ENCODE data around the gene ANO2.
"Not testable (repeated sequence)": the region's sequence is repeated elsewhere in the genome, so short reads cannot be mapped to it uniquely, and the experiment has no call there.

Gene ANO2

DNA sequence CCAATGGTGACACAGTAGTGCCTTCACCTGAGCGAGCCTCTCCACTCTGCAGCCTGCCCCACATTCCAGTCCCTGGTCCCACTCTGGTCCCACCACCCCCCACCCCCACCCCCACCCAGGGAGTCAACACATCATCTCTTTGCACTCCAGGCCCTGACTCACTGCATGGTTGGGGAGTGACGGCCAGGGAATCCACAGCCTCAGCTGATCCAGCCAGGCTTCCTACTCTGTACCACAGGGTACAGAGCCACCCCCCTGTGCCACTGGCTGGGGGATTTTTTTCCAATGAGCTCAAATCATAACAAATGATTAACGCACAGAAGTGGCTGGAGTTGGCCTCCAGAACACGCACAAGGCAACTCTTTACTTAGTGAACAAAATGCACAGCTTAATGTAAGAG, 279.4 kb downstream of the ANO2 start:
- H3K4me3 ChIP-seq (ENCODE audit: low read depth, low read length), result no peak overlapping the region
- TF ChIP-seq, protein P1, sequence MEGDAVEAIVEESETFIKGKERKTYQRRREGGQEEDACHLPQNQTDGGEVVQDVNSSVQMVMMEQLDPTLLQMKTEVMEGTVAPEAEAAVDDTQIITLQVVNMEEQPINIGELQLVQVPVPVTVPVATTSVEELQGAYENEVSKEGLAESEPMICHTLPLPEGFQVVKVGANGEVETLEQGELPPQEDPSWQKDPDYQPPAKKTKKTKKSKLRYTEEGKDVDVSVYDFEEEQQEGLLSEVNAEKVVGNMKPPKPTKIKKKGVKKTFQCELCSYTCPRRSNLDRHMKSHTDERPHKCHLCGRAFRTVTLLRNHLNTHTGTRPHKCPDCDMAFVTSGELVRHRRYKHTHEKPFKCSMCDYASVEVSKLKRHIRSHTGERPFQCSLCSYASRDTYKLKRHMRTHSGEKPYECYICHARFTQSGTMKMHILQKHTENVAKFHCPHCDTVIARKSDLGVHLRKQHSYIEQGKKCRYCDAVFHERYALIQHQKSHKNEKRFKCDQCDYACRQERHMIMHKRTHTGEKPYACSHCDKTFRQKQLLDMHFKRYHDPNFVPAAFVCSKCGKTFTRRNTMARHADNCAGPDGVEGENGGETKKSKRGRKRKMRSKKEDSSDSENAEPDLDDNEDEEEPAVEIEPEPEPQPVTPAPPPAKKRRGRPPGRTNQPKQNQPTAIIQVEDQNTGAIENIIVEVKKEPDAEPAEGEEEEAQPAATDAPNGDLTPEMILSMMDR (IDR thresholded peaks at IDR 0.05; ENCODE audit: low read depth, low read length, missing control alignments), result no peak
- DNase-seq (ENCODE audit: low read depth), result no peak
- in situ Hi-C loops (cut with HindIII; ENCODE audit: low sequenced_read_pairs), result no loop called here

- in situ Hi-C loops (cut with HindIII; ENCODE audit: low sequenced_read_pairs), result no loop called here
- DNase-seq (ENCODE audit: low read depth), result no peak
- H3K4me3 ChIP-seq (ENCODE audit: low read depth, low read length), result no peak overlapping the region
- TF ChIP-seq, protein P1 (IDR thresholded peaks at IDR 0.05; ENCODE audit: low read depth, low read length, missing control alignments), result no peak
Measured at GRCh38 chr12:5661811-5662210, 283.2 kb downstream of the ANO2 start.

DNA sequence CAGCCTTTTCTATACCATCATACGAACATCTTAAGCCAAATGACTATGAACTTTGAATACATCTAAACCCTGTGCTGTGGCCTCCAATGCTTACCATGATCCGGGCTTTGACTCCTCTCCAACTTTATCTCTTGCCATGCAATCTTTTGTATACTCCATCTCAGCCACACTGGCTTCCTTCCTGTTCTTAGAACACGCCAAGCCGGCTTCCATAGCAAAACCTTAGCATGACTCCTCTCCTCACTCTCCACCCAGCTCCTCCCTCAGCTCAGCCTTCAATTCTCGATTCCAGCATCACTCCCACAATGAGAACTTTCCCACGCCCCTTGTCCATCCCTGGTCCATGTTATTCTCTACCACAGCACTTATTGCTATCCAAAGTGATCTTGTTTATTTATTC, 284.8 kb downstream of the ANO2 start:
- TF ChIP-seq, protein P1 (IDR thresholded peaks at IDR 0.05; ENCODE audit: low read depth, low read length, missing control alignments), result no peak
- no peak overlapping the region for H3K4me3 ChIP-seq (ENCODE audit: low read depth, low read length)
- no peak for DNase-seq (ENCODE audit: low read depth)
- in situ Hi-C loops (cut with HindIII; ENCODE audit: low sequenced_read_pairs), result no loop called here

DNA sequence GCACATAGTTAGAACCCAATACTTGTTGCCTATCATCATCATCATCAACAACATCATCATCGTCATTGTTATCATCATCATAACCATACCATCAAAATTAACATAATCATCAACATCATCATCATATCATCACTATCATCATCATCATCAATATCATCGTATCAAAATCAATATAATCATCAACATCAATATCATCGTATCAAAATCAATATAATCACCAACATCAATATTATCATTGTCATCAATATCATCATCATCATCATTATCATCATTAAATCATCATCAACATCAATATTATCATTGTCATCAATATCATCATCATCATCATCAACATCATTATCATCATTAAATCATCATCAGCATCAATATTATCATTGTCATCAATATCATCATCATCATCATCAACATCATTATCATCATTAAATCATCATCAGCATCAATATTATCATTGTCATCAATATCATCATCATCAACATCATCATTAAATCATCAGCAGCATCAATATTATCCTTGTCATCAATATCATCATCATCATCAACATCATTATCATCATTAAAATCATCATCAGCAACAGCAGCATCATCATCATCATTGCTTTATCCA, 286.6 kb downstream of the ANO2 start:
- DNase-seq (ENCODE audit: low read depth); H3K4me3 ChIP-seq (ENCODE audit: low read depth, low read length); in situ Hi-C loops (cut with HindIII; ENCODE audit: low sequenced_read_pairs): not testable (repeated sequence)

- DNase-seq (ENCODE audit: low read depth), result no peak
- in situ Hi-C loops (cut with HindIII; ENCODE audit: low sequenced_read_pairs), result no loop called here
Measured at GRCh38 chr12:5656836-5657235, 288.2 kb downstream of the ANO2 start.

GRCh38 chr12:5655120-5655519, 289.9 kb downstream of the ANO2 start:
- no peak for DNase-seq (ENCODE audit: low read depth)
- no peak overlapping the region for H3K4me3 ChIP-seq (ENCODE audit: low read depth, low read length)
- TF ChIP-seq, protein P1 (IDR thresholded peaks at IDR 0.05; ENCODE audit: low read depth, low read length, missing control alignments), result no peak
- in situ Hi-C loops (cut with HindIII; ENCODE audit: low sequenced_read_pairs), result no loop called here

More at GRCh38 chr12:5656836-5657235, 288.2 kb downstream of the ANO2 start:
- TF ChIP-seq, protein P1 (IDR thresholded peaks at IDR 0.05; ENCODE audit: low read depth, low read length, missing control alignments), result no peak
- no peak overlapping the region for H3K4me3 ChIP-seq (ENCODE audit: low read depth, low read length)

DNA sequence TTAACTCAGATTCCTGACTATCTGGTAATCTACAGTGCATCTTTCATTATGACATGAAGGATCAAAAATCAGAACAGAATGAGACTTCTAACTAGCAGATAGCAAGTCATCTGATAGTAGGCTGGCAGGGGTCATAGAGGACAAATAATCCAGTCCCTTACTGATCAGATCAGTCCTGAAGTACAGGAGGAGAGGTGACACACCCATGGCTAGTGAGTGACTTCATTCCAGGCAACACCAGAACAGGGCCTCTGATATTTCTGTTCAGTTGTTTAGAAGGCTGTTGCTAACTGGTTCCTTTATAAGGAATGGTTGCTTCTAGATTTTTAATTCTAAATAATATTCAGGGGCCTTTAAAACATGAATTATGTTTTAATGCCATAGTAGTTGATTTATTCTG, 291.0 kb downstream of the ANO2 start:
- H3K4me3 ChIP-seq (ENCODE audit: low read depth, low read length), result no peak overlapping the region
- TF ChIP-seq, protein P1 (IDR thresholded peaks at IDR 0.05; ENCODE audit: low read depth, low read length, missing control alignments), result no peak
- no peak for DNase-seq (ENCODE audit: low read depth)
- in situ Hi-C loops (cut with HindIII; ENCODE audit: low sequenced_read_pairs), result no loop called here

All from astrocyte of the cerebellum (primary cell).